DLD1 (cell line): ENCODE results near the gene CUX1.

Experiments
- in situ Hi-C: cut with HindIII; loops from 2 replicates; pipeline ENCODE4 v1.10.0; 2017; ENCODE audit warnings: low sequenced_read_pairs

The CUX1 gene

GRCh38 chr7:101952355-101953247 lies 135.2 kb downstream of the CUX1 start:
- in situ Hi-C loops, result no loop called here

GRCh38 chr7:101953248-101953819 lies 135.9 kb downstream of the CUX1 start:
- in situ Hi-C loops, result no loop called here

- in situ Hi-C loops, result no loop called here
Measured at GRCh38 chr7:101954499-101954898, 137.1 kb downstream of the CUX1 start.

- in situ Hi-C loops, result no loop called here
Measured at GRCh38 chr7:101956130-101956529, 138.7 kb downstream of the CUX1 start.

GRCh38 chr7:101957744-101958525 lies 140.5 kb downstream of the CUX1 start:
- in situ Hi-C loops, result no loop called here

GRCh38 chr7:101959342-101959741 lies 141.9 kb downstream of the CUX1 start:
- in situ Hi-C loops, result no loop called here

- in situ Hi-C loops, result no loop called here
Measured at GRCh38 chr7:101959829-101960228, 142.4 kb downstream of the CUX1 start.

GRCh38 chr7:101960323-101960722 lies 142.9 kb downstream of the CUX1 start:
- in situ Hi-C loops, result no loop called here

GRCh38 chr7:101960985-101961708 lies 143.7 kb downstream of the CUX1 start:
- in situ Hi-C loops, result no loop called here

GRCh38 chr7:101961811-101962210 lies 144.4 kb downstream of the CUX1 start:
- in situ Hi-C loops, result no loop called here

GRCh38 chr7:101963693-101964092 lies 146.3 kb downstream of the CUX1 start:
- in situ Hi-C loops, result no loop called here

- in situ Hi-C loops, result no loop called here
Measured at GRCh38 chr7:101964680-101965452, 147.4 kb downstream of the CUX1 start.

GRCh38 chr7:101968720-101969466 lies 151.5 kb downstream of the CUX1 start:
- in situ Hi-C loops, result no loop called here

- in situ Hi-C loops, result no loop called here
Measured at GRCh38 chr7:101969997-101970585, 152.7 kb downstream of the CUX1 start.

- in situ Hi-C loops, result no loop called here
Measured at GRCh38 chr7:101970801-101971200, 153.4 kb downstream of the CUX1 start.

GRCh38 chr7:101971457-101971856 lies 154.0 kb downstream of the CUX1 start:
- in situ Hi-C loops, result no loop called here

- in situ Hi-C loops, result no loop called here
Measured at GRCh38 chr7:101972627-101973026, 155.2 kb downstream of the CUX1 start.

- in situ Hi-C loops, result no loop called here
Measured at GRCh38 chr7:101973130-101973529, 155.7 kb downstream of the CUX1 start.

GRCh38 chr7:101974393-101974792 lies 157.0 kb downstream of the CUX1 start:
- in situ Hi-C loops, result no loop called here
